Stimulated activated naive CD4-positive, alpha-beta T cell treated with Interleukin-2 at 50 U/mL for 16 hours (primary cell): Measurements from ENCODE around the gene GAPVD1.

ENCODE experiments used
- DNase-seq: peaks from one replicate; lab custom pipeline; 2025; lab: John Stamatoyannopoulos, UW

GAPVD1 gene

DNA sequence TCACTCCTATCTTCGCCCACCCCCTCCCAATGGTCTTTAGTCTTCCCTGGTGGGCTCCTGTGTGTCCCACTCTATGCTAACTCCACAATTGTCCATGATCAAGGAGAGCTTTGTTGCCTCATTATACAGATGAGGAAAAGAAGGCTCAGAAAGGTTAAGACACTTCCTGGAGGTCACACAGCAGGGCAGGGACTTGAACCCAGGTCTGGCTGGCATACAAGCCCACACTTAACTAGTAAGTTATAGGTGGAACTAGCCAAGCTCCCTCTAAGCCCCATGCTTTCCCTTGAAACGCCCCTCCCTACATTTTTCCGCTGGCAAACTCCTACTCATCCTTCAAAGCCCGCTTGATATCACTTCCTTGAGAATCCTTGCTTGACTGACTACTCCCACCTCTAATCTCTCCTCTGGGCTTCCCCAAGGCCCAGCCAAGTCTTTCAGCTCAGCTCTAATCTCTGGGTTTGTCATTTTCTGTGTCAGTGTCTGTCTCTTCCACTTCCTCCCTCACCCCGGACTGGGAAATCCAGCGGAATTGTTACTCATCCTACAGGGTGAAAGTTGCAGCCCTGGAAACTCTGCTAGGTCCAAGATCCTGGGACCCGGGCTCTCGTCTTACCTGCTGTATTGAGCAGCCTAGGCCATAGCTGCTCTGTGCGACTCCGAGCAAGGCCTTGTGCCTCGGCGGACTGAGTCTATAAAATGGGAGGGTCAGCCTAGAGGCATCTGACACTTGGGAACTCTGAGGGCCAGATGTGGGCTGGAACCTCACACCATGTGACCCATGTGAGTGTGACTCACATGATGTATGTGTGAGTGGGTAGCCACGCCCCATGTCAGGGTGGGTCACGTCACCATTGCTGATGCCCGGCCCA, 144.5 kb downstream of the GAPVD1 start:
- DNase-seq = no peak

DNA sequence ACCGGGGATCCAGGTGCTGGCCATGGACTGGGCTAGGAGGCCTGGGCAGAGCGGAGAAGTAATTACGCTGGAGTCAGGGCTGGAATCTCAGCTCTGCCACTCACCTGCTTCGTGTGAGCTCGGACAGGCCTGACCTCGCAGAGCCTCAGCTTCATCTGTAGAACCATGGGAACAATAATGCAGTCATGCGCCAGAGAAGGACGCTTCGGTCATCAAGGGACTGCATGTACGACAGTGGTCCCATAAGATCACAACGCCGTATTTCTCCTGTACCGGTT, 145.1 kb downstream of the GAPVD1 start:
- DNase-seq = no peak

DNA sequence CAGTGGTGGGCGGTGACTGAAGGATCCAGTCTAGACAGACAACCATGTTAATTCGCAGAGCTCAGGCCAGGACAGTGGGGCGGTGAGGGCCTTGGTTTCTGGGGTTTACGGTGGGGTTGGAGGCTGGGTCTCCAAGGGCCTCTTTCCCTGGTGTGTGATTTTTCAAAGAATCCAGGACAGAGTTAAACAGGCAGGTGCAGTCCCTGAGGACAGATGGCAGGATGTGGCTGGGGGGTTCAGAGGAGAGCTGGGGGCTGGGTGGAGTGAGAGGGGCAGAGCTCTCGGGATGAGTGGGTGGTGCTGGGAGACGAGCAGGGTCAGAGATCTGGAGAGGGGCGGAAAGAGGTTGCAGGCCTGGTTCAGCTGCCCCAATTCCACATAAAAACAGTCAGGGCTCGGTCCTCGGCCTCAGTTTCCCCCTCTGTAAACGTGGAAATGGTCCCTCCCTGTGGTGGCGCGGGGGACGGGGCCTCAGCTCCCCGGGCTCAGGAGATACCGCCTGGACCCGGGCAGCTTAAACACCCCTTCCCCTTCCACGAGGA, 145.9 kb downstream of the GAPVD1 start:
- no peak for DNase-seq

DNA sequence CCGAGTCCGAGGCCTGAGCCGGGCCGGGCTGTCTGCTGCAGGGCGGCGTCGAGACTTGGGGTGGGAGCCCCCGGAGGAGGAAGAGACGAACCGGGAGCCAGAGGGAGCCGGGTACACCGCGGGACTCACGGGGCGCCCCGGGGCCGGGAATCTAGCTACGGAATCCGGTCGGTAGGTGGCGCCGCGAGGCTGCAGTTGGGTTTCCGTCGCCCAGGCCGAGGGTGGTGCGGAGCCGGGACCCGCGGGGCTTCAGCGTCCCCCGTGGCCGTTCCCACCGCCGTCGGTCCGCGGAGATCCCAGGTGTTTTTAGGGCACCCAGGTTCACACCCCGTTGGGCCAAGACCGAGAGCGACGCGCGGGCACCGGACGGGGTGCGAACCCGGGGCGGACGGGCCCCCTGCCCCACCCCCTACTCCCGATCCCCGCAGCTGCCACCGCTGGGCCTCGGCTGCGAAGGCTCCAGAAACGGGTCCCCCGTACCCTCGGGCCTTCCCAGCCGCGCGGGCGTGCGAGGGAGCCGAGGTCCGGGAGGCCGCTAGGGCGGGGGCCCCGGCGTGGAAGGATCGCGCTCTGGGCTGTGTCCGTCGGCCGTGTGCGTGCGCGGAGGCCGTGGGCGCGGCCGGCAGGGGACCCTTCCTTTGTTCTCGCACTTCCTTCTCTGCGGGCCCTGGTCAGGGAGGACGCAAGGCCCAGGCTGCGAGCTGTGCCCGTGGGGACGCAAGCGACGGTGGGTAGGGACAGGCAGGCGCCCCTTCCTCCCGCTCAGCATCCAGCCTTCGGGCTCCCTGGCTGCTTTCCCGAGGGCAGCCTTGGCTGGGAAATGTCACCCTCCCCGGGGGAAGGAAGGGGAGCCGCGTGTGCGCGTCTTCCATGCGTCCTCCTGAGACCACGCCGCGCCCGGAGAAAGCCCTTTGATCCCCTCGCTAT, 146.6 kb downstream of the GAPVD1 start:
- peak; percentile 65 for DNase-seq

DNA sequence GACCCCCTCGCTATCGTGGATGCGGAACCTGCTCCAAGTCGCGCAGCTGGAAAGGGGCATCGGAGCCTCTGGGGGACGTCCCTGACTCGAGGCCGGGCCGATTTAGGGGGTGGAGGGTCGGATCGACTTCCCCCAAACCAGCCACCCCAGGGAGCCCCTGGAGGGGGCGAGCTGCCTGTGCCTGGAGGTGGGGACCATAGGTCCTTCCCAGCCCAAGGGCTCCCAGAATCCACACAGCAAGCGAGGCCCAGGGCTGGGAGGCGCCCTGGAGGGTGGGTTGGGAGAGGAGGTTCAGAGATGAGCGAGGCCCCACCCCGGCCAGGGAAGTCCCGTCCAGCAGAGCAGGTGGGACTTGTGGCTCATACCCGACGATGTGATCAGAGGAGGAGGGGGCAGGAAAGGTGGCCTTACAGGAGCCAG, 147.6 kb downstream of the GAPVD1 start:
- DNase-seq = no peak

DNA sequence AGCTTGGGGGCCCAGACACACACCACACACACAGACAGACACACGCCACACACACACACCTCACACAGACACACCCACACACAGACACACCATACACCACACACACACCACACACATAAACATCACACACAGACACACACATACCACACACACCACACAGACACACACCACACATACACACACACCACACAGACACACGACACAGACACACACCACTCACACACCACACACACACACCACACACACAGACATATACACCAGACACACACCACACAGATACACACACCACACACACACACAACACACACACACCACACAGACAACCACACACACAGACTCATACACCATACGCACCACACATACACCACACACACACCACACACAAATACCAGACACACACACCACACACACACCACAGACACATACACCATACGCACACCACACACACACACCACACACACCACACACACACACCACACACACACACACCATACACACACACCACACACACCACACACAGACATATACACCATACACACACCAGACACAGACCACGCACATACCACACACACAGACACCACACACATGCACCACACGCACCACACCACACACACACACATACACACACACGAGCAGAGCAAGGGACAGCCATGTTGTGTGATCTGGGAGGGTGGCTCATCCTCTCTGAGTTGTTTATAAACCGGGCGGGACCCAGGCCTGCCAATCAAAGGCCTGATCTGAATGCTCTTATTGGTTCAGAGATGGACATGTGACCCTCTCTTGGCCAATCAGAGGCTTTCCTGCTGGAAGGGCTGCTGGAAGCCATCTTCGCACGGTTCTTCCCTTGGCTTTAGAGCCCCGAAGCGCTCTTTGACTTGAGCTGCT, 148.3 kb downstream of the GAPVD1 start:
- DNase-seq = peak; percentile 42

DNA sequence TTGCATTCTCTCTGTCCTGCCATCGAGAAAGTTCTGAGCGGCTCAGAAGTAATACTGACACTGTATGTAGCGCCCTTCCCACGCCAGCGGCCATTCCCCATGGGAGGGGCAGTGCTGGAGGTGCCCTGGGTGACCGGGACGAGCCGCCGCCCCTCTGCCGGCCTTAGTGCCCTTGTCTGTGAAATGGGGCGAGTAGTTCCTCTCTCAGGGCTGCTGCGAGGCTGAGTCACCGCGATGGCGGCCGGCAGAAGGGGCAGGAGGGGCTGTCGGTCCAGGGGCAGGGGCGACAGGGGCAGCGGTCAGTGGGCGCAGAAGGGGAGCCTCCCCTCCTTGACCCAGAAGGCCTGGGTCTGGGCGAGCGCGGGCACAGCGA, 148.9 kb downstream of the GAPVD1 start:
- no peak for DNase-seq

DNA sequence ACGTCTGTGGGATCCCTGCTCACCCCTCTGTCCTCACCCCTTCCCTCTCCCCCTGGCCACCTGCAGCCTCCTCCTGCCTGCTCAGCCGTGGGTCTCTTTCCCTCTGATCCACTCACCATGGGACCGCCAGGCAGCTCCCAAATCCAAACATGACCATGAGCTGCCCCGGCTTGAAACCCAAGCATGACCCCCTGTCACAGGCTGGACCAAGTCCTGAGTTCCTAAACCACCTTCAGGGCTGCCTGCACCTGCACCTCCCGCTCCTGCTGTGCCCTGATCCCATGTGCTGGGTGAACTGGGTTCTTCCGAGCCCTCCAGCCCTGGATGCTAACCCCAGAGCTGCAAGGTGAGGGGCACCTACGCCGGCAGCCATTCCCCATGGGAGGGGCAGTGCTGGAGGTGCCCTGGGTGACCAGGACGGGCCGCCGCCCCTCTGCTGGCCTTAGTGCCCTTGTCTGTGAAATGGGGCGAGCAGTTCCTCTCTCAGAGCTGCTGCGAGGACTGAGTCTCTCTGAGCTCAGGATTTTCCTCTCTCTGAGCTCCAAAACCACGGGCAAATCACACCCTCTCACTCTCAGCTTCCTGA, 149.6 kb downstream of the GAPVD1 start:
- DNase-seq = no peak

DNA sequence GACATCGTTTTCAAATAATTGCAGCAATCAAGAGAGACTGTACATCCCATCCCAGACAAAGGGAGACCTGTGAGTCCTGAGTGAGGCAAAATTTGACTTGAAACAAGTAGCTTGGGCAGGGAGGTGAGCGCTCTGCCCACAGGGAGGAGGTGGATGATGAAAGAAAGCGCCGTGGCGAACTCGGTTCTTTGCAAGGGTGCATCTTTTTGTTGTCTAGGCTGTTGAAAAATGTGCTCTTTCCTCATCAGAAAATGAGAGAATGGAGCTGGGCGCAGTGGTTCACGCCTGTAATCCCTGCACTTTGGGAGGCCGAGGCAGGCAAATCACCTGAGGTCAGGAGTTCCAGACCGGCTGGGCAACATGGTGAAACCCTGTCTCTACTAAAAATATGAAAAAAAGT, 150.5 kb downstream of the GAPVD1 start:
- DNase-seq = no peak

DNA sequence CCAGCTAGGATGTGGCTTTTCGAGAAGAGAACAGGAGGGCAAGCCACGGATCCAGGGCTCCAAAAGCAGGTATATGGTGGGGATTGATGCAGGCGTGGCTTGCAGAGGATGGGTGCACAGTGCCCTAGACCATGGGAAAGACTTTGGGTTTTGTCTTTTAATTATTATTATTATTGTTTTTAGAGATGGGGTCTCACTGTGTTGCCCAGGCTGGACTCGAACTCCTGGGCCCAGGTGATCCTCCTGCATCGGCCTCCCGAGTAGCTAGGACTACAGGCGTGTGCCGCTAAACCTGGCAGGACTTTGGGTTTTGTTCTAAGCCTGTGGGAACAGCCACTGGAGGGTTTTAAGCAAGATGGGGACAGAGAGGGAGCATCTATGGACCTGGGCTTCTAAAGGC, 152.0 kb downstream of the GAPVD1 start:
- no peak for DNase-seq

DNA sequence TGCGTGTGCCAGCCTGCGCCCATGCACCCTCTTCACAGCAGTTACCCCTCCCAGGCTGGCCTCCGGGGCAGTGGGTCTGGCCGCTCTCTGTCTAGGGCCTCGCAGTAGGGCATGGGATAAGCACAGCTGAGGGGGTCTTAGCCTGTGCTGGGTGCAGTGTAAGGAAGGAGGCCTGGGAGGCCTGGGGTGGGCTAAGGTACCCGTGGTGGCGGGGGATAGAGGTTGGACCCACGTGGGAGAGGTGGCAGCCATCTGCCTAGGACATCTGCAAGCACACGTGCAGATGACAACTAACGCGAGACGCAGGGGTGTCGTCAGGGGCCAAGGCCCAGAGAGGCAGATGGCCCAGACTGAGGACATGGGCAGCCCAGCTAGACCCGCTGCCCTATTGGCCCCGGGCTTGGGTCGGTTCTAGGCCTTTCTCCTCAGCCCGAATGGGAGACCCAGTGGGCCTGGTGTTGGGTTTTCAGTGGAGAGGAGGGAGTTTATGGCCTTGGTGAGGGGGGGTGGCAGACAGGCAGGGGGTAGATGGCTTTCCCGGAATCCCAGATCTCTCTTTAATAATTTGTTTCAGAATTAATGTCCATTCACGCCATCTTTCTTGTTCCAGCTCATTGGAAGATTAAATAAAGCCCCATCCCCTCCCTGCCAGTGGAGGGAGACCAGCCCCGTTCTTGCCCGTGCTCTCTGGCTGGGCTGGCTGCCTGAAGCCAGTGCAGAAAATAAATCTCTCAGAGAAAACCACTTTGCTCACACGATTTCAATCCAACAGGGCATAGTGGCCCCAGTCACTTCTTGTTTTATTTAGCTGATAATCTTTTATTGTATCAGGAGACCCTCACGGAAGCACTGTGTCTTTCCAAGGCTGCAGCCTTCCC, 154.2 kb downstream of the GAPVD1 start:
- DNase-seq = no peak

DNA sequence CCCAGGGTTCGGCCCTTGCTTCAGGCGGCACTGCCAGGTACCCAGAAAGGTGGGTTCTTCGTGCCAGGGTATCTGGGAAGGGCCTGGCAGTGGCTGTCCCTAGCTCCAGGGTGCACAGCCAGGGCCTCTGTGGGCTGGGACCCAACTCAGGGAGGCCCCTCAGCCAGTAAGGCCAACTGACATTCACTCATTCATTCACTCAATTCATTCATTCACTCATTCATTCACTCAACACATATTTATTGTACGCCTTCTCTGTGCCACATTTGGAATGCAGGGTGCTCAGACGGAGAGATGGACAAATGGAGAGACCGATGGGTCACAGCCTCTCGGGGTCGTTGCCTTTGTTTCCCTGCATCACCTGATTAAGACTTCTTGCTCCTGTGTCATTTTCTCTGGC, 154.9 kb downstream of the GAPVD1 start:
- DNase-seq = no peak
